ENCODE data around the gene MSI2.

MSI2 gene

GRCh38 chr17:57323391-57323790, 67.1 kb downstream of the MSI2 start:
- no peak for DNase-seq

GRCh38 chr17:57324060-57324459, 67.7 kb downstream of the MSI2 start:
- DNase-seq: no peak

GRCh38 chr17:57324631-57325030, 68.3 kb downstream of the MSI2 start:
- no peak for DNase-seq

GRCh38 chr17:57326336-57326735, 70.0 kb downstream of the MSI2 start:
- no peak for DNase-seq

GRCh38 chr17:57326764-57327163, 70.4 kb downstream of the MSI2 start:
- no peak for DNase-seq

- no peak for DNase-seq
These were observed 71.0 kb downstream of the MSI2 start for GRCh38 chr17:57327176-57327970.

GRCh38 chr17:57328109-57328882, 72.0 kb downstream of the MSI2 start:
- DNase-seq: no peak

- DNase-seq: no peak
These were observed 73.3 kb downstream of the MSI2 start for GRCh38 chr17:57329380-57330214.

GRCh38 chr17:57330587-57330986, 74.3 kb downstream of the MSI2 start:
- no peak for DNase-seq

- DNase-seq: no peak
These were observed 75.1 kb downstream of the MSI2 start for GRCh38 chr17:57331423-57331822.

GRCh38 chr17:57332501-57332900, 76.2 kb downstream of the MSI2 start:
- DNase-seq: no peak

GRCh38 chr17:57335195-57335792, 79.0 kb downstream of the MSI2 start:
- no peak for DNase-seq

GRCh38 chr17:57337390-57337789, 81.1 kb downstream of the MSI2 start:
- DNase-seq: no peak

GRCh38 chr17:57338257-57338914, 82.1 kb downstream of the MSI2 start:
- no peak for DNase-seq

GRCh38 chr17:57340160-57340981, 84.0 kb downstream of the MSI2 start:
- DNase-seq: no peak

GRCh38 chr17:57341611-57342540, 85.6 kb downstream of the MSI2 start:
- DNase-seq: no peak

GRCh38 chr17:57342963-57343589, 86.8 kb downstream of the MSI2 start:
- DNase-seq: no peak

- no peak for DNase-seq
These were observed 87.4 kb downstream of the MSI2 start for GRCh38 chr17:57343717-57344116.

GRCh38 chr17:57344261-57344660, 87.9 kb downstream of the MSI2 start:
- DNase-seq: no peak
